PC-3 (cell line): ENCODE results near the gene TMIGD1. TPM values are rescaled to one million over a fixed set of nuclear protein-coding genes. Genes with fewer than 3 reads are reported as not detected.

Experiments used
- ATAC-seq: fragments of 200-7000 bp; cut with Tn5 transposase; 2 replicates; pipeline ENCODE4 v1.9.1; 2020; ENCODE audit warnings: mild to moderate bottlenecking, moderate library complexity
- BruUV-seq: library from RNA; stranded (reverse); fragments of 400-500 nt; replicated peaks from 2 replicates; lab custom pipeline; 2021; lab: Mats Ljungman, UMichigan
- CTCF ChIA-PET: fragments of 300-600 bp; sonication (Branson Sonifier 250); formaldehyde crosslinking; loops from one replicate; lab custom pipeline; 2022; ENCODE audit warnings: antibody characterized with exemption; lab: Charles Lee
- POLR2A ChIA-PET: fragments of 300-600 bp; sonication (Branson Sonifier 250); formaldehyde crosslinking; loops from one replicate; lab custom pipeline; 2022; ENCODE audit warnings: antibody characterized with exemption; ENCODE audit not compliant: unreplicated experiment; lab: Charles Lee
- DNase-seq: peaks from one replicate; pipeline ENCODE4 v3.0.0-alpha.2; 2015
- H2AFZ ChIP-seq: fragments of 300-600 bp; sonication (generic); 2 replicates; pipeline ENCODE4 v1.6.0; 2016; ENCODE audit warnings: antibody characterized with exemption, low read length
- H3F3A ChIP-seq: fragments of 300-600 bp; sonication (generic); one replicate; pipeline ENCODE4 v1.6.0; 2017; ENCODE audit warnings: antibody characterized with exemption, low read length, control low read depth, mild to moderate bottlenecking; ENCODE audit not compliant: unreplicated experiment
- H3K27ac ChIP-seq: fragments of 300-600 bp; sonication (generic); 2 replicates; pipeline ENCODE4 v1.5.1; 2016; ENCODE audit warnings: mild to moderate bottlenecking, low read length
- H3K27me3 ChIP-seq: fragments of 300-600 bp; sonication (generic); 2 replicates; pipeline ENCODE4 v1.6.1; 2016; ENCODE audit warnings: low read length, mixed read lengths
- H3K36me3 ChIP-seq: fragments of 300-600 bp; sonication (generic); 2 replicates; pipeline ENCODE4 v1.6.1; 2016; ENCODE audit warnings: low read depth, mixed run types, low read length, mixed read lengths
- H3K4me1 ChIP-seq: fragments of 300-600 bp; sonication (generic); 2 replicates; pipeline ENCODE4 v1.5.1; 2016; ENCODE audit warnings: low read length; ENCODE audit not compliant: insufficient read depth
- H3K4me2 ChIP-seq: fragments of 300-600 bp; sonication (generic); 2 replicates; pipeline ENCODE4 v1.6.0; 2016; ENCODE audit warnings: low read length
- H3K4me3 ChIP-seq: fragments of 300-600 bp; sonication (generic); 2 replicates; pipeline ENCODE4 v1.5.1; 2016; ENCODE audit warnings: mild to moderate bottlenecking, low read length, mixed read lengths
- H3K79me2 ChIP-seq: fragments of 300-600 bp; sonication (generic); 2 replicates; pipeline ENCODE4 v1.6.1; 2017; ENCODE audit warnings: low read length, mixed read lengths
- H3K9ac ChIP-seq: fragments of 300-600 bp; sonication (generic); 2 replicates; pipeline ENCODE4 v1.6.0; 2016; ENCODE audit warnings: mild to moderate bottlenecking, low read length
- H3K9me2 ChIP-seq: fragments of 300-600 bp; sonication (generic); replicated peaks from 2 replicates; pipeline ENCODE4 v1.6.1; 2016; ENCODE audit warnings: mixed run types, low read length, mixed read lengths
- H3K9me3 ChIP-seq: fragments of 300-600 bp; sonication (generic); 2 replicates; pipeline ENCODE4 v1.6.1; 2016; ENCODE audit warnings: low read length, mixed read lengths
- H4K20me1 ChIP-seq: fragments of 300-600 bp; sonication (generic); 2 replicates; pipeline ENCODE4 v1.6.1; 2016; ENCODE audit warnings: low read length, mixed read lengths
- CTCF ChIP-seq: fragments of 300-600 bp; sonication (generic); conservative IDR thresholded peaks from 2 replicates; pipeline ENCODE4 v1.5.1; 2017; ENCODE audit warnings: antibody characterized with exemption, low read depth, mild to moderate bottlenecking, low read length
- EZH2 ChIP-seq: fragments of 300-600 bp; sonication (generic); IDR thresholded peaks from one replicate; pipeline ENCODE4 v1.6.1; 2017; ENCODE audit warnings: antibody characterized with exemption, mild to moderate bottlenecking, low read length; ENCODE audit not compliant: unreplicated experiment
- EZH2phosphoT487 ChIP-seq: fragments of 300-600 bp; sonication (generic); IDR thresholded peaks from 2 replicates; pipeline ENCODE4 v1.6.1; 2018; ENCODE audit warnings: mild to moderate bottlenecking, antibody characterized with exemption, low read length, borderline replicate concordance
- intact Hi-C: fragments of 100-400 bp; cut with micrococcal nuclease; formaldehyde crosslinking; loops from 2 replicates; pipeline ENCODE4 v1.9.0; 2023
- total RNA-seq: library from RNA; depleted of rRNA; stranded (reverse); fragments of >200 nt; gene quantifications from 2 replicates; pipeline ENCODE4 v1.2.3, GENCODE V29; 2014

TMIGD1 gene
- total RNA-seq, 1 experiment from 2014 or later: not detected

GRCh38 chr17:30309591-30309990 lies 24.3 kb downstream of the TMIGD1 start:
- H3K9me2 ChIP-seq: no peaks in the 10 kb centered on the region
- peaks cover 7% of the 10 kb centered on the region for H3K4me1 ChIP-seq
- H3K79me2 ChIP-seq: no peaks in the 10 kb centered on the region
- no peaks in the 10 kb centered on the region for H3K36me3 ChIP-seq
- no peaks in the 10 kb centered on the region for H3K9me3 ChIP-seq
- POLR2A ChIA-PET: no interaction called here
- DNase-seq: no peak
- intact Hi-C loops: no loop called here
- ATAC-seq: no peak
- H3K27me3 ChIP-seq: no peaks in the 10 kb centered on the region
- H3F3A ChIP-seq: no peaks in the 10 kb centered on the region
- H3K4me2 ChIP-seq: no peak overlapping the region
- H3K4me3 ChIP-seq: no peak overlapping the region
- TF ChIP-seq EZH2: no peak
- TF ChIP-seq CTCF: no peak
- TF ChIP-seq EZH2phosphoT487: no peak
- CTCF ChIA-PET: no interaction called here
- H2AFZ ChIP-seq: no peak overlapping the region
- no peak overlapping the region for H3K27ac ChIP-seq
- H4K20me1 ChIP-seq: no peaks in the 10 kb centered on the region
- no TSS peak for BruUV-seq
- no peak overlapping the region for H3K9ac ChIP-seq

GRCh38 chr17:30308406-30308805 lies 25.5 kb downstream of the TMIGD1 start:
- peak; percentile 68 for ATAC-seq
- Histone ChIP-seq H3K4me3 (no peak overlapping the region), H3K79me2 (no peaks in the 10 kb centered on the region), H3K36me3 (no peaks in the 10 kb centered on the region), H3K4me1 (peaks cover 7% of the 10 kb centered on the region), H3K9me2 (no peaks in the 10 kb centered on the region), H3K27me3 (no peaks in the 10 kb centered on the region), H4K20me1 (no peaks in the 10 kb centered on the region), H3F3A (no peaks in the 10 kb centered on the region), H3K9me3 (no peaks in the 10 kb centered on the region), H3K27ac (no peak overlapping the region), H3K9ac (no peak overlapping the region), H3K4me2 (no peak overlapping the region), H2AFZ (no peak overlapping the region)
- CTCF ChIA-PET: interaction anchor here (0.7 to 0.9 kb wide), 3 partner anchors 9 to 29 kb away, joined by 6 to 9 read pairs (median 6); no protein-coding TSS in a partner anchor
- POLR2A ChIA-PET: interaction anchor here (0.5 to 0.6 kb wide), 3 partner anchors 17 to 429 kb away, joined by 3 to 11 read pairs (median 4); partner anchors contain the start of gene BLMH
- no TSS peak for BruUV-seq
- DNase-seq: peak; percentile 14
- TF ChIP-seq CTCF (no peak), EZH2phosphoT487 (no peak), EZH2 (no peak)
- intact Hi-C loops: no loop called here

- TF ChIP-seq EZH2phosphoT487 (no peak), CTCF (no peak), EZH2 (no peak)
- POLR2A ChIA-PET: no interaction called here
Observed at GRCh38 chr17:30304778-30305177, 29.1 kb downstream of the TMIGD1 start.

More at GRCh38 chr17:30304778-30305177, 29.1 kb downstream of the TMIGD1 start:
- H3K4me2 ChIP-seq: no peak overlapping the region
- CTCF ChIA-PET: no interaction called here
- no peaks in the 10 kb centered on the region for H3K9me2 ChIP-seq
- H3K79me2 ChIP-seq: no peaks in the 10 kb centered on the region
- H3K9me3 ChIP-seq: no peaks in the 10 kb centered on the region
- H3K4me3 ChIP-seq: no peak overlapping the region
- no peak overlapping the region for H3K27ac ChIP-seq
- H3K9ac ChIP-seq: no peak overlapping the region
- no peaks in the 10 kb centered on the region for H4K20me1 ChIP-seq
- ATAC-seq (no peak), DNase-seq (no peak)
- H3K36me3 ChIP-seq: no peaks in the 10 kb centered on the region
- no TSS peak for BruUV-seq
- intact Hi-C loops: no loop called here
- no peak overlapping the region for H2AFZ ChIP-seq
- no peaks in the 10 kb centered on the region for H3K27me3 ChIP-seq
- H3K4me1 ChIP-seq: no peaks in the 10 kb centered on the region
- H3F3A ChIP-seq: no peaks in the 10 kb centered on the region
